IPS-20b (cell line): ENCODE results near the gene RNLS.

Experiments
- H3K27ac ChIP-seq: one replicate; pipeline ENCODE4 v1.5.1; 2013; ENCODE audit warnings: low read length
- H3K27me3 ChIP-seq: 2 replicates; pipeline ENCODE4 v1.6.1; 2013; ENCODE audit warnings: mild to moderate bottlenecking, low read length, inconsistent platforms; ENCODE audit not compliant: insufficient read depth
- H3K36me3 ChIP-seq: 2 replicates; pipeline ENCODE4 v1.6.1; 2013; ENCODE audit warnings: low read depth, mild to moderate bottlenecking, inconsistent platforms, low read length, moderate library complexity; ENCODE audit not compliant: insufficient read depth
- H3K4me1 ChIP-seq: 2 replicates; pipeline ENCODE4 v1.6.1; 2013; ENCODE audit warnings: mild to moderate bottlenecking, control low read depth, inconsistent platforms, low read length, moderate library complexity; ENCODE audit not compliant: insufficient read depth
- H3K4me3 ChIP-seq: 2 replicates; pipeline ENCODE4 v1.5.1; 2013; ENCODE audit warnings: mild to moderate bottlenecking, low read length, inconsistent platforms
- H3K9ac ChIP-seq: 2 replicates; pipeline ENCODE4 v1.6.1; 2013; ENCODE audit warnings: low read depth, mild to moderate bottlenecking, inconsistent platforms, low read length, moderate library complexity
- H3K9me3 ChIP-seq: 2 replicates; pipeline ENCODE4 v1.6.1; 2013; ENCODE audit warnings: mild to moderate bottlenecking, low read depth, low read length, inconsistent platforms; ENCODE audit not compliant: insufficient read depth

RNLS gene

DNA sequence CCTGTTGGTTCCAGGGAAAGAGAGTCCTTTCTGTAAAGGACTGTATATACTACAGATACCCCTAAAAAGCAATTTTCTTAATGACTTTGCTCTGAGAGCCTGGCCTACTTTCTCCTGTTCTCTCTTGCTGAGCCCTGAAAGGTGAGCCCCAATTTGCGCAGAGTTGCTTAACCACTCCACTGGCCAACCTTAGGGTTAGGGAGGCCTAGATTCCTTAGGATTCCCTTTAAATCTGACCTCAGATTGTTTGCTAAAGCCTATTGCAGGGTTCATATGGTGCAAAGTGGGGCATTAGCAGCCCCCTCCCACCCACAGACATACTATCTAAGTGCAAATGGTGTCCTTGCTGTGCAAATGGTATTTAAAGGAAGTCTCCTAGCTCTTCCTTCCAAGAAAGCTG, 164.2 kb downstream of the RNLS start:
- Histone ChIP-seq H3K36me3 (no peaks in the 10 kb centered on the region), H3K27me3 (no peaks in the 10 kb centered on the region), H3K9ac (no peak overlapping the region), H3K4me3 (no peak overlapping the region), H3K9me3 (no peaks in the 10 kb centered on the region), H3K27ac (no peak overlapping the region), H3K4me1 (peaks cover 12% of the 10 kb centered on the region; the same call in 1 of the 2 replicates)

DNA sequence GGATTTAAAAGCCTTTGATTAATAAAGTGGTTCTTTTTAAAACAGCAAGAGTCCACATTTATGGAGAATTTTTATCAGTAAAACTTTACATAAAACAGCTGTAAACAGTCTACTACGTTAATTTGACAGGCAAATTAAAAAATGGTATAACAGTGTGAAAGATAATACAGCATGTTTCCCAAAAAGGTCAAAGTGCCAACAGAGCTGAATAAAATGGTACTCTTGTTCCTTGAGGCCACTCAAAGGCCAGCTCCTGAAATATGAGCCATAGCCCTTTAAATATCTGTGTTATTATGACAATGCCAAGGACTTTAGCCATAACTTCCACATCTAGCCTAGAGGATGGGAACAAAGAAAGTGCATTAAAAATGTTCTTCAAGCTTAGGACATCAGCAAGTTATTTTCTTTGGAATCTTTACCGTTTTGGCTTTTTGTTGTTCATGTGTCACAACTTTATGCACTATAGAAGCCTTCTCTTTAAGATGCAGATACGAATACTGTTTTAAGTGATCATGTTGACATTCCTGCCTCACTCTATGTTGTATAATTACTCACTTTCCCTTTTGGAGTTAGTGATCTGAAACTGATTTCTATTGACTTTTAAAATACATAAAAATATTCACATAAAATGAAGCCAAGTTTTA, 165.6 kb downstream of the RNLS start:
- H3K9ac ChIP-seq = no peak overlapping the region
- H3K27me3 ChIP-seq = no peaks in the 10 kb centered on the region
- no peaks in the 10 kb centered on the region for H3K9me3 ChIP-seq
- H3K4me3 ChIP-seq = no peak overlapping the region
- no peak overlapping the region for H3K27ac ChIP-seq
- H3K36me3 ChIP-seq = no peaks in the 10 kb centered on the region
- peaks cover 12% of the 10 kb centered on the region; the same call in 1 of the 2 replicates for H3K4me1 ChIP-seq

DNA sequence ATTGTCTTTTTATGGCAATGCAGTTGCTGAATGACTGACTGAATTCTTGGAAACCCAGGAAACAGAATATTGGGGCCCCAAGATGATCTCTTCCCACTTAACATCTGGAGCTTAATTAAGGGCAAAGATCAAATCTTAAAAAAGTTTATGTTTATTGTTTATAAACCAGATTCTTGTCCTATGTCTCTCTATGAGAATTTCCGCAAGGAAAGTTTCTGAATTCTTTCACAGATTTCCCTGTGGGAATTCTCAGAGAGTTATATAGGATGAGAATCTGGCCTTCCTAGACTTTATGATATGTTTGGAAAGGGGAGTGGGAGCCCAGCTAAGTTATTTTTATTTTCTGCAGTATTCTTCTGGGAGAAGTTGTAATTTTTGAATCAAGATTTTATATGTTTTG, 166.3 kb downstream of the RNLS start:
- H3K4me3 ChIP-seq = no peak overlapping the region
- H3K27me3 ChIP-seq = no peaks in the 10 kb centered on the region
- no peaks in the 10 kb centered on the region for H3K36me3 ChIP-seq
- no peaks in the 10 kb centered on the region for H3K9me3 ChIP-seq
- H3K9ac ChIP-seq = no peak overlapping the region
- H3K4me1 ChIP-seq = peaks cover 12% of the 10 kb centered on the region; the same call in 1 of the 2 replicates
- no peak overlapping the region for H3K27ac ChIP-seq

DNA sequence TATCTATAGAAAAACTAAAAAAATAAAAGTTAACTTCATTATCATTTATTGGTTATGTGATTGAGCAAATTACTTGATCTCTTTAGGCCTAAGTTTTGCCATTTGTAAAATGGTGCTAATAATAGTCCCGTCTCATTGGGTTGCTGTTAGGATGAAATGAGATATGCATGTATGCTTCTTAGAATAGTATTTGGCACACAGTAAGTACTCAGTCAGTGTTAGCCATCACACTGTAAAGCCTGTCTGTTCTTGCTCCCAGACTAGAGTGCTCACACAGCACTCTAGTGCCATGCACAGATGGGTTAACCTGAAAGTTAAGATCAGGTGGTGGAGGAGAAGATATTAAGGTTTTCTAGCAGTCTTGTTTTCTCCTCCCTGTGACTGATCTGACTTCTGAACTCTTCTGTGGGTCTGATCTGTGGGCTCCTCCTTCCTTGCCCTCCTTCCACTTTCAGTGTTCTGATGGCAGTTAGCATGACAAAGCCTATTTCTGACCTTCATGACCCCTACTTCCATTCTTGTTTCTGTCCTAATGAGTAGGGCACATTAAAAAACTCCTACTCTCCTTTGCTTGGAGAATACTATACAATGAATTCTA, 167.5 kb downstream of the RNLS start:
- H3K9ac ChIP-seq = no peak overlapping the region
- no peaks in the 10 kb centered on the region for H3K9me3 ChIP-seq
- H3K4me1 ChIP-seq = peaks cover 12% of the 10 kb centered on the region; the same call in 1 of the 2 replicates
- no peaks in the 10 kb centered on the region for H3K27me3 ChIP-seq
- no peaks in the 10 kb centered on the region for H3K36me3 ChIP-seq
- no peak overlapping the region for H3K27ac ChIP-seq
- H3K4me3 ChIP-seq = no peak overlapping the region

DNA sequence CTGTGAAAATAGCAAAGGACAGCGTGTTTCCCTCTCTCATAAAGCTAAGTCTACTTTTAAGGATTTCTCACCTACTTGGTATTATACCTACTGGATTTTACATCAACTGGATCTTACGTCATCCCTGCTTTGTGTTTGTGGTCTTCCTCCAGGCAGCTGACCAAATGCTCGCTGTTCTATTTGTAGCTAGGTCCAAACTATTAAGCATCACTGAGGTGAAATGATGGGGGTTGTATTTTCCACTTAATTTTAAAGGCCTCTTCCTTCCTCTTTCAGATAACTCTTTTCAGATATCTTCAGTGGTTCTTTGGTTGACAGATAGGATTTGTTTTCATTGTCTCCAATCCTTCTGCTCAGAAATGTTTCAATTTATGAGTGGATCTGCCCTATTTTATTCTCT, 169.7 kb downstream of the RNLS start:
- H3K27ac ChIP-seq = no peak overlapping the region
- peaks cover 4% of the 10 kb centered on the region; the same call in 1 of the 2 replicates for H3K4me1 ChIP-seq
- H3K27me3 ChIP-seq = no peaks in the 10 kb centered on the region
- no peaks in the 10 kb centered on the region for H3K9me3 ChIP-seq
- H3K9ac ChIP-seq = no peak overlapping the region
- no peak overlapping the region for H3K4me3 ChIP-seq
- no peaks in the 10 kb centered on the region for H3K36me3 ChIP-seq

DNA sequence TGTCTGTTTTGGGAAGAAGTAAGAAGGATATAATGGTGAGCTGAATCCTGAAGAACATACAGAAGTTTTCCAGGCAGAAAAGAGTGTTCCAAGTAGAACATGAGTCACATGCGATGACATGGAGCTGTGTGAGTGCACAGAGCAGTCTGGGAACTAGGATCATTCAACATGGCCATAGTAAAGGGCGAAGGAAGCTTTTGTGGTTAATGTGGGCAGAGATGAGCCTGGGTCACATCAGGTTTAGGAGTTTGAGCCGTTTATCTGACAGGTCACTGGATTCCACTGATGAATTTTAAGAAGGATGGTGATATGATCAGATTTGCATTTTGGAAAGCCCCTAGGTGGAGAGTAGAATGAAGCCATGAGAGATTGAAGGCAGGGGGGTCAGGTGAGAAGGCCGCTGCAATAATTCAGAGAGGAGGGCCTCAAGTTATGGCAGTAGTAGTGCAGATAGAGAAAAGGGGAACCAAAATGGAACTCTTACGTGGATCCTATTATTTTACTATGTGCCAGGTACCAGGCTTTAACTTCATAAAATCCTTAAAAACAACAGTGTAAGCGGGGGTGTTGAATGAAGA, 171.3 kb downstream of the RNLS start:
- H3K4me3 ChIP-seq = no peak overlapping the region
- no peaks in the 10 kb centered on the region for H3K36me3 ChIP-seq
- no peak overlapping the region for H3K27ac ChIP-seq
- no peaks in the 10 kb centered on the region for H3K9me3 ChIP-seq
- no peaks in the 10 kb centered on the region for H3K27me3 ChIP-seq
- H3K4me1 ChIP-seq = peaks cover 4% of the 10 kb centered on the region; the same call in 1 of the 2 replicates
- no peak overlapping the region for H3K9ac ChIP-seq

DNA sequence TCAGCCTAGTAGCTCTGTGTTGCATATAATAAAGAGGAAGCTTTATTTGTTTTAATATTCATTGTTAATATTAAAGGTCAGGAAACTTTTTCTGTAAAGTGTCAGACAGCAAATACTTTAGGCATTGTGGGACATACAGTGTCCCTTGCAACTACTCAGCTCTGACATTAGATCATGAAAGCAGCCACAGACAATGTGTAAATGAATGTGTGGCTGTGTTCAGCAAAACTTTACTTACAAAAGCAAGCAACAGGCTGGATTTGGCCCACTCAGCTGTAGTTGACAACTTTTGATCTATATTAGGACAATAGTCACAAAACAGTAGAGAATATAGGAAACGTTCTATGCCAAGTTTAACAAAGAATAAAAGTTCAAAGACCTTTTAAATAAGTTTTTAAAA, 173.3 kb downstream of the RNLS start:
- H3K4me1 ChIP-seq = no peaks in the 10 kb centered on the region
- H3K36me3 ChIP-seq = no peaks in the 10 kb centered on the region
- H3K4me3 ChIP-seq = no peak overlapping the region
- H3K9ac ChIP-seq = no peak overlapping the region
- no peak overlapping the region for H3K27ac ChIP-seq
- no peaks in the 10 kb centered on the region for H3K9me3 ChIP-seq
- no peaks in the 10 kb centered on the region for H3K27me3 ChIP-seq

DNA sequence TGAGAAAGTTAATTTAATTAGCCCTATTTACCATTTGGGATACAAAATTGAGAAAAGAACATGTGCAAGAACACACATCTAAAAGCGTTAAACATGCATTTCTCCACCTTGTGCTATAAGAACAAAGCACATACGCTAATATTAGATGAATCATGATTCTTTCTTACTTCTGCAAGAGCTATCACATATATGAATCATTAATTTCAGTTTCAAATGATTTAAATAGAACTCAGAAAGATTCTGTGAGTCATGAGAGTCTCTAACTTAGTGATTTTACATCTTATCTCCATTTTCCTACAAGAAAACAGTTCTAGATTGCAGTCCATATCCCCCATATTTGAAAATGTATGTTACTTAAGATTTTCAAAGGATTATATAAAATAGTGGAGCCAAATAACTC, 173.9 kb downstream of the RNLS start:
- Histone ChIP-seq H3K4me3 (no peak overlapping the region), H3K4me1 (no peaks in the 10 kb centered on the region), H3K27me3 (no peaks in the 10 kb centered on the region), H3K9me3 (no peaks in the 10 kb centered on the region), H3K36me3 (no peaks in the 10 kb centered on the region), H3K9ac (no peak overlapping the region), H3K27ac (no peak overlapping the region)

DNA sequence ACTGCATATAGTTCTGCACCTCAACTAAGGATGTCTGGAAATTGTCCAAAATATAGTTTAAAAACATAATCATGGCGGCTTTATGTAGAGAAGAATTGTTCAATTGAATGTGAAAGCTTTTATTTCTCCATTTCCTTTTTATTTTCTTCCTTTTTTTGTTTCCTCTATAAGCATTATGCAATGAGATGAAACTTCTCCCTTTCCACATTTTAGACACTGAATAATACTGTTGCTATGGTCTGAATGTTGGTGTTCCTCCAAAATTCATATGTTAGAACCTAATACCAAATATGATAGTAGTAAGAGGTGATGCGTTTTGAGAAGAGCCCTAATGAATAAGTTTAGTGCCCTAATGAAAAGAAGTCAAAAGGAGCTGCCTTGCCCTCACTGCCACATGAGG, 175.0 kb downstream of the RNLS start:
- no peaks in the 10 kb centered on the region for H3K4me1 ChIP-seq
- no peaks in the 10 kb centered on the region for H3K9me3 ChIP-seq
- H3K27ac ChIP-seq = no peak overlapping the region

DNA sequence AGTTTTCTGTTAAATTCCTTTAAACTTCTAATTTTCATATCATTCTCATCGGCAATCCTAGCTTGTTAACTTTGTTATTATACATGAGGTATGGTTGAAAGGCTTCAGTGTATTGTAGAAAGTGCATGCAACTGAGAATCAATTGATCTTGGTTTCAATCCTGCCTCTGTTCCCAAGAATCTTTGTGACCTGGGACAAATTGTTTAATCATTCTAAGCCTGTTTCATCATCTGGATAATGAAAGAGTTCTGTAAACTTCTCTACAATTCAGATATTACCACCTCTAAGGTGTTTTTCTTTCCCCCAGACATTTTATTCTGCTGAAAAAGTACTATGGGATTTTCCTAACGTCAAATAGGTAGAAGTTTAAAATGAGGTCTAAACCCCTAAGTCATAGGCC, 179.0 kb downstream of the RNLS start:
- H3K9ac ChIP-seq = no peak overlapping the region
- no peak overlapping the region for H3K27ac ChIP-seq
- H3K27me3 ChIP-seq = no peaks in the 10 kb centered on the region
- no peaks in the 10 kb centered on the region for H3K36me3 ChIP-seq
- no peaks in the 10 kb centered on the region for H3K4me1 ChIP-seq
- peaks cover 7% of the 10 kb centered on the region; the same call in 1 of the 2 replicates for H3K9me3 ChIP-seq
- H3K4me3 ChIP-seq = no peak overlapping the region

More for the DNA sequence above, 175.0 kb downstream of the RNLS start:
- H3K9ac ChIP-seq = no peak overlapping the region
- no peaks in the 10 kb centered on the region for H3K27me3 ChIP-seq
- H3K36me3 ChIP-seq = no peaks in the 10 kb centered on the region
- no peak overlapping the region for H3K4me3 ChIP-seq

DNA sequence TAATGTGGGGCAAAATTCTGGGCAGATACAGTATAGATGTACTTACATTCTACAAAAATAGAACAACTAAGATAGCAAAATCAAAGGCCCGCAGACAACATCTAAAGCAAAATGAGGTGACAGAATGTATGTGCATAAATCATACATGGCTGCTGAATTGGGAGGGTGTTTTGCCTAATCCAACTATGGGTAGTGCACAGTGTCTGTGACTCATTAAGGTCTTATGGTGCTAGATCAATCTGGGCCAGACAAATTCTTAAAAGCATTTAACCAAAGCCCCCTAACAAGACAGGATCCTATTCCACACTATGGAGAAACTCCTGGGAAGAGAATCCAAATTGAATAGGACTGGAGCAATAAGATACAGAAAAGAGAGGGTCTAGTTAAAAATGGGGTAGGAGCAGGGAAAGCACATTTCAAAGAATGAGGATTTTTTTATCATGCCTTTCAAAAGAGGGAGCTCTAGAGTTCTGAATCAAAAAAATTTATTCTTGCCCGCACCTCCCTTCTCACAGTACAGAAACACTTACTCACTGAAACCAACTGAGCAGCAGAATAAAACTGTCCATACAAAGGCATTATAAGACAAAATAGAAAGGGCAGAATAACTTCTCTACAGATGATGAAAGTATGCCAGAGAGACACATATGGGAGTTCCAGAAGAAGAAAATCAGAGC, 181.3 kb downstream of the RNLS start:
- Histone ChIP-seq H3K27ac (no peak overlapping the region), H3K9me3 (peaks cover 14% of the 10 kb centered on the region), H3K4me3 (no peak overlapping the region), H3K9ac (no peak overlapping the region), H3K4me1 (no peaks in the 10 kb centered on the region), H3K27me3 (no peaks in the 10 kb centered on the region), H3K36me3 (no peaks in the 10 kb centered on the region)

DNA sequence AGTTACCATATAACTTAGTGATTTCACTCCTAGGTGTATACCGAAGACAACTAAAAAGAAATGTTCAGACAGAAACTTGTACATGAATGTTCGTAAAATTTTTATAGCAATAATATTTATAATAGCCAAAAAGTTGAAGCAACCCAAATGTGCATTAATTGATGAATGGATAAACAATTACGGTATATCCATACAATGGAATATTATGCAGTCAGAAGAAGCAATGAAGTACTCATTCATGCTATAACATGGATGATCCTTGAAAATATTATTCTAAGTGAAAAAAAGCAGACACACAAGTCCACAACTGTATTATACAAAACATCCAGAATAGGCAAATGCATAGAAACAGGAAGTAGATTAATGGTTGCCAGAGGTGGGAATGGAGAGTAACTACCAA, 183.9 kb downstream of the RNLS start:
- peaks cover 26% of the 10 kb centered on the region for H3K9me3 ChIP-seq
- H3K4me1 ChIP-seq = no peaks in the 10 kb centered on the region

More for the DNA sequence above, 183.9 kb downstream of the RNLS start:
- H3K4me3 ChIP-seq = no peak overlapping the region
- no peaks in the 10 kb centered on the region for H3K27me3 ChIP-seq
- H3K9ac ChIP-seq = no peak overlapping the region
- no peaks in the 10 kb centered on the region for H3K36me3 ChIP-seq
- H3K27ac ChIP-seq = no peak overlapping the region
